Caco-2 (cell line): ENCODE results near the gene RNF208. TPM values are rescaled to one million over a fixed set of nuclear protein-coding genes. Genes with fewer than 3 reads are reported as not detected.

Source experiments
- BruUV-seq: library from RNA; stranded (reverse); fragments of 400-500 nt; replicated peaks from 2 replicates; lab custom pipeline; 2021; lab: Mats Ljungman, UMichigan
- CTCF ChIA-PET: fragments of 300-600 bp; sonication (Branson Sonifier 250); formaldehyde crosslinking; loops from one replicate; lab custom pipeline; 2022; ENCODE audit warnings: antibody characterized with exemption; lab: Charles Lee
- POLR2A ChIA-PET: fragments of 300-600 bp; sonication (Branson Sonifier 250); formaldehyde crosslinking; loops from one replicate; lab custom pipeline; 2022; ENCODE audit warnings: antibody characterized with exemption; lab: Charles Lee
- DNase-seq, 2 experiments: peaks; one replicate each; pipeline versions ENCODE4 v3.0.0 to v3.0.0-alpha.2; 2020 to 2022
- H3K27me3 ChIP-seq: replicated peaks from 2 replicates; pipeline ENCODE4 v1.6.0; 2011; ENCODE audit warnings: low read length; ENCODE audit not compliant: control insufficient read depth, insufficient read depth
- H3K36me3 ChIP-seq: 2 replicates; pipeline ENCODE4 v1.5.1; 2011; ENCODE audit warnings: low read length; ENCODE audit not compliant: control insufficient read depth, insufficient read depth
- H3K4me1 ChIP-seq: fragments of 250-450 bp; sonication (Bioruptor Pico); 2 replicates; pipeline ENCODE4 v1.5.1; 2020; ENCODE audit warnings: mild to moderate bottlenecking
- H3K4me3 ChIP-seq: 2 replicates; pipeline ENCODE4 v1.5.1; 2011; ENCODE audit warnings: low read depth, mild to moderate bottlenecking, control low read depth, low read length
- H3K9me3 ChIP-seq: fragments of 250-450 bp; sonication (Bioruptor Pico); 2 replicates; pipeline ENCODE4 v1.5.1; 2020; ENCODE audit warnings: mild to moderate bottlenecking, moderate library complexity
- H3K27ac Mint-ChIP-seq: one replicate; pipeline ENCODE4 v1.8.0; 2022; ENCODE audit warnings: mixed read lengths; ENCODE audit not compliant: unreplicated experiment
- H3K27me3 Mint-ChIP-seq: one replicate; pipeline ENCODE4 v1.8.0; 2022; ENCODE audit warnings: mixed read lengths; ENCODE audit not compliant: insufficient read depth, unreplicated experiment
- H3K36me3 Mint-ChIP-seq: one replicate; pipeline ENCODE4 v1.8.0; 2022; ENCODE audit warnings: mild to moderate bottlenecking, mixed read lengths; ENCODE audit not compliant: insufficient read depth, unreplicated experiment
- H3K4me1 Mint-ChIP-seq: one replicate; pipeline ENCODE4 v1.8.0; 2022; ENCODE audit warnings: low read depth, mixed read lengths; ENCODE audit not compliant: unreplicated experiment
- H3K4me3 Mint-ChIP-seq: one replicate; pipeline ENCODE4 v1.8.0; 2022; ENCODE audit warnings: mild to moderate bottlenecking, moderate library complexity, mixed read lengths; ENCODE audit not compliant: unreplicated experiment
- H3K9me3 Mint-ChIP-seq: one replicate; pipeline ENCODE4 v1.8.0; 2022; ENCODE audit warnings: mixed read lengths; ENCODE audit not compliant: unreplicated experiment
- intact Hi-C: fragments of 100-400 bp; cut with micrococcal nuclease; formaldehyde crosslinking; loops from one replicate; pipeline ENCODE4 v1.10.0; 2022; ENCODE audit not compliant: unreplicated experiment
- total RNA-seq: library from RNA; stranded (reverse); gene quantifications from 2 replicates; pipeline ENCODE4 v1.2.3, GENCODE V29; 2022
- TF ChIP-seq, protein P1 (sequence below), 2 experiments: fragments of 200-600 bp in 1 of 2; IDR thresholded peaks; 1 replicate in 1 of 2; 2 replicates in 1 of 2; pipeline versions ENCODE4 v1.5.1 to v1.8.0; 2011 to 2022; ENCODE audit warnings: antibody characterized with exemption in 1 of 2, control low read depth in 1 of 2, inconsistent platforms in 1 of 2, low read depth in 1 of 2, low read length in 1 of 2, mild to moderate bottlenecking in 1 of 2, moderate library complexity in 1 of 2; ENCODE audit not compliant: insufficient read depth in 1 of 2, severe bottlenecking in 1 of 2, unreplicated experiment in 1 of 2

Gene RNF208
- total RNA-seq, 1 experiment from 2014 or later = 6.5 TPM

DNA sequence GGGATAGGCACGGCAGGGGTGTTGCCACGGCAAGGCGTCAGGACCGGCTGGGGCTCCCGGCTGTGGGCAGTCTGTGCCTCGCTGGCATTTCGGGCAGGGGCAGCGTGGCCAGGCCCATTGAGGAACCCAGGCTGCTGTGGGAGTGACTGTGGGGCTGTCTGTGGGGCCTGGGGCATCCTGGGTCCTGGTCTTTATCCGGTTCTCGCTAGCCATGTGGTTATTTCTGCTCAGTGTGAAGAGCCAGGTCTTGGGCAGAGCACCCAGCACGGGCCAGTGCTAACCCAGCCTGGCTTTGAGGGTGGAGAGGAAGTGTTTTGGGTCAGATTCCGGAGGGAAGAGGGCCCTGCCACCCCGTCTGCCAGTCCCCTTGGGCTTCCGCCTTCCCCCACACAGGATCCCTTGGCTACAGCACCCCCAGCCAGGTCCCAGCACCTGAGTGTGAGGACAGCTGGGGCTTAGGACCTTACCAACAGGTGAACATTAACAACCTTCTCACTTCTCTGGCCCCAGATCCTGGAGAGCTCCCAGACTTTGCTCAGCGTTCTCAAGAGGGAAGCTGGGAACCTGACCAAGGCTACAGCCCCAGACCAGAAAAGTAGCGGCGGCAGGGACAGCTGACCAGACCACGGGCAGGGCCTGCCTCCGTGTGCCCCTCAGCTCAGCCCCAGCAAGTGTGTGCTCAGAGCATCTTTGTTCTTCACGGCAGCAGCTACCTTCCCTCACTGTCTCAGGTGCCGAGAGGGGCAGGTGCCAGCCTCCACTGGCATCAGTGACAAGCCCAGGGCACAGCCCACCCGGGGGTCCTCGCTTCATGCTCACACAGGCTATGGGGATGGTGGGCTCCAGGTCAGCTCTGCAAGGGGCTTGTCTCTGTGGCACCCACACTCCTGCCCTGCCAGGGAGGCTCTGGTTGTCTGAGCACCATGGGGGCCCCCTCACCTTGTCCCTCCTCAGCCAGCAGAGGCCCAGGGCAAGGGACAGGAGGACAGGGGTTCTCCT is 32.4 kb downstream of the RNF208 start:
- peaks cover 16% of the 10 kb centered on the region for H3K4me1 ChIP-seq
- TF ChIP-seq, protein P1, sequence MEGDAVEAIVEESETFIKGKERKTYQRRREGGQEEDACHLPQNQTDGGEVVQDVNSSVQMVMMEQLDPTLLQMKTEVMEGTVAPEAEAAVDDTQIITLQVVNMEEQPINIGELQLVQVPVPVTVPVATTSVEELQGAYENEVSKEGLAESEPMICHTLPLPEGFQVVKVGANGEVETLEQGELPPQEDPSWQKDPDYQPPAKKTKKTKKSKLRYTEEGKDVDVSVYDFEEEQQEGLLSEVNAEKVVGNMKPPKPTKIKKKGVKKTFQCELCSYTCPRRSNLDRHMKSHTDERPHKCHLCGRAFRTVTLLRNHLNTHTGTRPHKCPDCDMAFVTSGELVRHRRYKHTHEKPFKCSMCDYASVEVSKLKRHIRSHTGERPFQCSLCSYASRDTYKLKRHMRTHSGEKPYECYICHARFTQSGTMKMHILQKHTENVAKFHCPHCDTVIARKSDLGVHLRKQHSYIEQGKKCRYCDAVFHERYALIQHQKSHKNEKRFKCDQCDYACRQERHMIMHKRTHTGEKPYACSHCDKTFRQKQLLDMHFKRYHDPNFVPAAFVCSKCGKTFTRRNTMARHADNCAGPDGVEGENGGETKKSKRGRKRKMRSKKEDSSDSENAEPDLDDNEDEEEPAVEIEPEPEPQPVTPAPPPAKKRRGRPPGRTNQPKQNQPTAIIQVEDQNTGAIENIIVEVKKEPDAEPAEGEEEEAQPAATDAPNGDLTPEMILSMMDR (IDR thresholded peaks at IDR 0.05; ENCODE audit: insufficient read depth in 1 of 2, low read depth in 1 of 2, low read length in 1 of 2, severe bottlenecking in 1 of 2, unreplicated experiment in 1 of 2) = no peak
- no peaks in the 10 kb centered on the region for H3K9me3 ChIP-seq
- H3K4me3 ChIP-seq = peak overlapping the region; percentile 96
- H3K27me3 Mint-ChIP-seq = no peaks in the 10 kb centered on the region
- H3K27ac Mint-ChIP-seq = peak overlapping the region; percentile 93
- no peak for DNase-seq
- no peaks in the 10 kb centered on the region for H3K27me3 ChIP-seq
- H3K4me3 Mint-ChIP-seq = peak overlapping the region; percentile 98
- H3K36me3 Mint-ChIP-seq = peaks cover 42% of the 10 kb centered on the region
- peaks cover 20% of the 10 kb centered on the region for H3K4me1 Mint-ChIP-seq
- CTCF ChIA-PET = interaction anchor here (0.6 to 3.0 kb wide), 21 partner anchors 9 to 160 kb away, joined by 3 to 22 read pairs (median 6); partner anchors contain the start of genes LRRC26, MAN1B1, RNF224 and SAPCD2
- intact Hi-C loops = loop anchor here (1.0 to 2.0 kb wide), 2 partner anchors 11 to 37 kb away; partner anchors contain the start of genes RNF224 and TPRN
- H3K36me3 ChIP-seq = peaks cover 3% of the 10 kb centered on the region
- POLR2A ChIA-PET = interaction anchor here (0.7 to 1.8 kb wide), 14 partner anchors 9 to 143 kb away, joined by 3 to 21 read pairs (median 4); partner anchors contain the start of genes LRRC26, MAN1B1, NELFB and RNF208
- no peaks in the 10 kb centered on the region for H3K9me3 Mint-ChIP-seq
- no TSS peak for BruUV-seq

DNA sequence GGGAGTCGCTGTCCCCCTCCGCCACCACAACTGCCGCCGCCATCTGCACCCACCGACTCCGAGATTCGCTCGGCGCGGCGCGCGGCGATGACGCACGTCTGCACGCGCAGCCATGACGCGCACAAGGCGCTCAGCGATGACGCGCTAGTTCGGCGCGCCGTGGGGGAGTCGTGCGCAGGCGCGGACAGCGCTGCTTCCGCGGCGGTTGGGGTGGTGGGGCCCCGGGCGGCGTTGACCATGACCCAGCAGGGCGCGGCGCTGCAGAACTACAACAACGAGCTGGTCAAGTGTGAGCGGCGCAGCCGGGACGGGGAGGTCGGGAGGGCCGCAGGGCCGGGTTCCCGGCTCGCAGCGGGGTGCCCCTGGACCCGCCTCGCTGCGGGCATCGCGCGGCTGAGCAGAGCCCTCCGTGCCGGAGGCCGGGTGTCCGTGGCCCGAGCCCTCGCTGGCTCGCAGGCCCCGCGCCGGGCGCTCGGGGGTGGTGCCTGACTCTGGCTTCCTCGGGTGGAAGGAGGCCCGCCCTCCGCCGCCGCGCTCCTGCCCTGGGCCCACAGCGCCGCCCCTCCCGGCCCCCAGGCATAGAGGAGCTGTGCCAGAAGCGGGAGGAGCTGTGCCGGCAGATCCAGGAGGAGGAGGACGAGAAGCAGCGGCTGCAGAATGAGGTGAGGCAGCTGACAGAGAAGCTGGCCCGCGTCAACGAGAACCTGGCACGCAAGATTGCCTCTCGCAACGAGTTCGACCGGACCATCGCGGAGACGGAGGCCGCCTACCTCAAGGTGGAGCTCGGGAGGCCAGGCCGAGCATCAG is 33.3 kb downstream of the RNF208 start, which contains the start of the genes ANAPC2 and SSNA1:
Gene ANAPC2, minus strand, starts transcription at position 71 of the 807 bp plus-strand sequence. Its CDS starts 28 bp downstream, at position 43.
Gene SSNA1, plus strand, starts transcription at position 187 of the 807 bp plus-strand sequence. Its CDS starts 51 bp downstream, at position 238.
- Mint-ChIP-seq H3K27me3 (no peaks in the 10 kb centered on the region), H3K9me3 (no peaks in the 10 kb centered on the region), H3K27ac (peak within 1 kb of the TSS; percentile 93), H3K4me1 (peaks cover 20% of the 10 kb centered on the region), H3K4me3 (peak within 1 kb of the TSS; percentile 98), H3K36me3 (peaks cover 43% of the 10 kb centered on the region)
- BruUV-seq = TSS peak; percentile 85
- TF ChIP-seq, protein P1 (IDR thresholded peaks at IDR 0.05; ENCODE audit: insufficient read depth in 1 of 2, low read depth in 1 of 2, low read length in 1 of 2, severe bottlenecking in 1 of 2, unreplicated experiment in 1 of 2) = peak; percentile 38 to 56
- Histone ChIP-seq H3K4me3 (peak within 1 kb of the TSS; percentile 96), H3K4me1 (peaks cover 16% of the 10 kb centered on the region), H3K9me3 (no peaks in the 10 kb centered on the region), H3K36me3 (peaks cover 3% of the 10 kb centered on the region), H3K27me3 (no peaks in the 10 kb centered on the region)
- peak; percentile 93 to 97 for DNase-seq
- POLR2A ChIA-PET = interaction anchor here (0.5 to 1.8 kb wide), 19 partner anchors 10 to 460 kb away, joined by 3 to 21 read pairs (median 3); partner anchors contain the start of genes LRRC26, MAN1B1, NELFB and RNF208
- CTCF ChIA-PET = interaction anchor here (0.5 to 3.0 kb wide), 23 partner anchors 10 to 160 kb away, joined by 3 to 22 read pairs (median 6); partner anchors contain the start of genes LRRC26, MAN1B1, RNF224 and SAPCD2
- intact Hi-C loops = loop anchor here (1.0 to 2.0 kb wide), 3 partner anchors 12 to 38 kb away; partner anchors contain the start of genes RNF224 and TPRN
